Loucy (cell line): ENCODE data around the gene TRAPPC4.

ENCODE experiments used
- H2AFZ ChIP-seq: fragments of 200-600 bp; sonication (generic); 2 replicates; pipeline ENCODE4 v1.6.0; 2016; ENCODE audit warnings: antibody characterized with exemption, mild to moderate bottlenecking, low read length, moderate library complexity
- H3F3A ChIP-seq: fragments of 200-600 bp; 2 replicates; pipeline ENCODE4 v1.6.0; 2016; ENCODE audit warnings: antibody characterized with exemption, low read depth, mild to moderate bottlenecking
- H3K27me3 ChIP-seq: fragments of 200-600 bp; sonication (generic); 2 replicates; pipeline ENCODE4 v1.6.1; 2014; ENCODE audit warnings: low read length, mild to moderate bottlenecking; ENCODE audit not compliant: insufficient read depth, poor library complexity, severe bottlenecking
- H3K36me3 ChIP-seq: fragments of 200-600 bp; sonication (generic); 2 replicates; pipeline ENCODE4 v1.6.1; 2016; ENCODE audit warnings: low read length; ENCODE audit not compliant: insufficient read depth
- H3K4me1 ChIP-seq: fragments of 200-600 bp; sonication (generic); 2 replicates; pipeline ENCODE4 v1.5.1; 2014; ENCODE audit warnings: low read length, mild to moderate bottlenecking; ENCODE audit not compliant: insufficient read depth, poor library complexity, severe bottlenecking
- H3K4me2 ChIP-seq: fragments of 200-600 bp; sonication (generic); 2 replicates; pipeline ENCODE4 v1.6.0; 2014; ENCODE audit warnings: antibody characterized with exemption, low read length, low read depth, mild to moderate bottlenecking; ENCODE audit not compliant: poor library complexity, severe bottlenecking
- H3K4me3 ChIP-seq: fragments of 200-600 bp; sonication (generic); 2 replicates; pipeline ENCODE4 v1.5.1; 2014; ENCODE audit warnings: low read length, mild to moderate bottlenecking, mixed read lengths; ENCODE audit not compliant: poor library complexity, severe bottlenecking
- H3K79me2 ChIP-seq: fragments of 200-600 bp; sonication (generic); 2 replicates; pipeline ENCODE4 v1.6.1; 2014; ENCODE audit warnings: low read length; ENCODE audit not compliant: insufficient read depth
- H3K9ac ChIP-seq: fragments of 200-600 bp; sonication (generic); 2 replicates; pipeline ENCODE4 v1.6.0; 2014; ENCODE audit warnings: mild to moderate bottlenecking, low read depth, low read length, moderate library complexity; ENCODE audit not compliant: poor library complexity, severe bottlenecking
- H3K9me2 ChIP-seq: fragments of 200-600 bp; sonication (generic); replicated peaks from 2 replicates; pipeline ENCODE4 v1.6.1; 2016; ENCODE audit warnings: low read depth, low read length, mixed read lengths
- H3K9me3 ChIP-seq: fragments of 200-600 bp; sonication (generic); 2 replicates; pipeline ENCODE4 v1.6.1; 2014; ENCODE audit warnings: mild to moderate bottlenecking, antibody characterized with exemption, low read length, low read depth; ENCODE audit not compliant: insufficient read depth
- H4K20me1 ChIP-seq: fragments of 200-600 bp; sonication (generic); 2 replicates; pipeline ENCODE4 v1.6.0; 2014; ENCODE audit warnings: antibody characterized with exemption, low read length, mild to moderate bottlenecking; ENCODE audit not compliant: insufficient read depth, poor library complexity, severe bottlenecking
- EZH2phosphoT487 ChIP-seq: fragments of 200-600 bp; IDR thresholded peaks from 2 replicates; pipeline ENCODE4 v1.6.1; 2018; ENCODE audit warnings: antibody characterized with exemption, mild to moderate bottlenecking, moderate library complexity, borderline replicate concordance
- TF ChIP-seq, protein P1 (sequence below): fragments of 200-600 bp; sonication (generic); conservative IDR thresholded peaks from 2 replicates; pipeline ENCODE4 v1.5.1; 2014; ENCODE audit warnings: mild to moderate bottlenecking, antibody characterized with exemption, low read length

The TRAPPC4 gene

GRCh38 chr11:119000906-119001305, 17.7 kb upstream of the TRAPPC4 start:
- Histone ChIP-seq H3K27me3 (no peaks in the 10 kb centered on the region), H4K20me1 (peaks cover 10% of the 10 kb centered on the region), H3K36me3 (peaks cover 3% of the 10 kb centered on the region; the same call in 1 of the 2 replicates), H3F3A (no peaks in the 10 kb centered on the region), H3K4me1 (peaks cover 28% of the 10 kb centered on the region), H3K9me3 (no peaks in the 10 kb centered on the region), H3K9ac (peak overlapping the region; percentile 32), H3K4me2 (peak overlapping the region; percentile 30), H3K4me3 (no peak overlapping the region), H2AFZ (no peak overlapping the region), H3K9me2 (no peaks in the 10 kb centered on the region), H3K79me2 (peaks cover 53% of the 10 kb centered on the region)
- TF ChIP-seq EZH2phosphoT487, result no peak
- TF ChIP-seq, protein P1, sequence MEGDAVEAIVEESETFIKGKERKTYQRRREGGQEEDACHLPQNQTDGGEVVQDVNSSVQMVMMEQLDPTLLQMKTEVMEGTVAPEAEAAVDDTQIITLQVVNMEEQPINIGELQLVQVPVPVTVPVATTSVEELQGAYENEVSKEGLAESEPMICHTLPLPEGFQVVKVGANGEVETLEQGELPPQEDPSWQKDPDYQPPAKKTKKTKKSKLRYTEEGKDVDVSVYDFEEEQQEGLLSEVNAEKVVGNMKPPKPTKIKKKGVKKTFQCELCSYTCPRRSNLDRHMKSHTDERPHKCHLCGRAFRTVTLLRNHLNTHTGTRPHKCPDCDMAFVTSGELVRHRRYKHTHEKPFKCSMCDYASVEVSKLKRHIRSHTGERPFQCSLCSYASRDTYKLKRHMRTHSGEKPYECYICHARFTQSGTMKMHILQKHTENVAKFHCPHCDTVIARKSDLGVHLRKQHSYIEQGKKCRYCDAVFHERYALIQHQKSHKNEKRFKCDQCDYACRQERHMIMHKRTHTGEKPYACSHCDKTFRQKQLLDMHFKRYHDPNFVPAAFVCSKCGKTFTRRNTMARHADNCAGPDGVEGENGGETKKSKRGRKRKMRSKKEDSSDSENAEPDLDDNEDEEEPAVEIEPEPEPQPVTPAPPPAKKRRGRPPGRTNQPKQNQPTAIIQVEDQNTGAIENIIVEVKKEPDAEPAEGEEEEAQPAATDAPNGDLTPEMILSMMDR, result no peak

GRCh38 chr11:119006656-119007055, 11.9 kb upstream of the TRAPPC4 start:
- H3K79me2 ChIP-seq, result peaks cover 1% of the 10 kb centered on the region; the same call in 1 of the 2 replicates
- no peak overlapping the region for H3K4me2 ChIP-seq
- no peaks in the 10 kb centered on the region for H3K9me2 ChIP-seq
- TF ChIP-seq, protein P1, result no peak
- no peak for TF ChIP-seq EZH2phosphoT487
- H3K27me3 ChIP-seq, result no peaks in the 10 kb centered on the region
- no peaks in the 10 kb centered on the region for H4K20me1 ChIP-seq
- H2AFZ ChIP-seq, result no peak overlapping the region
- H3K9me3 ChIP-seq, result no peaks in the 10 kb centered on the region
- H3K36me3 ChIP-seq, result peaks cover 19% of the 10 kb centered on the region; the same call in 1 of the 2 replicates
- H3F3A ChIP-seq, result no peaks in the 10 kb centered on the region
- no peaks in the 10 kb centered on the region for H3K4me1 ChIP-seq
- H3K4me3 ChIP-seq, result no peak overlapping the region
- H3K9ac ChIP-seq, result no peak overlapping the region

GRCh38 chr11:119011476-119012053, 7.0 kb upstream of the TRAPPC4 start:
- Histone ChIP-seq H3K36me3 (peaks cover 56% of the 10 kb centered on the region), H3K9me2 (no peaks in the 10 kb centered on the region), H3K9ac (no peak overlapping the region), H3K9me3 (no peaks in the 10 kb centered on the region), H3K4me3 (no peak overlapping the region), H3F3A (0 out of 2 replicates have a peak, but pooled peaks cover 3% of the 10 kb centered on the region), H4K20me1 (peaks cover 23% of the 10 kb centered on the region), H2AFZ (no peak overlapping the region), H3K4me2 (no peak overlapping the region), H3K4me1 (peaks cover 6% of the 10 kb centered on the region), H3K79me2 (peaks cover 29% of the 10 kb centered on the region), H3K27me3 (no peaks in the 10 kb centered on the region)
- TF ChIP-seq EZH2phosphoT487, result no peak
- TF ChIP-seq, protein P1, result no peak
